Measurements from ENCODE around the gene WDR5. TPM values are rescaled to one million over a fixed set of nuclear protein-coding genes. Genes with fewer than 3 reads are reported as not detected.

WDR5 gene
- total and polyA plus RNA-seq, 2 experiments from 2014 or later, result 19.8 to 20.2 TPM

DNA sequence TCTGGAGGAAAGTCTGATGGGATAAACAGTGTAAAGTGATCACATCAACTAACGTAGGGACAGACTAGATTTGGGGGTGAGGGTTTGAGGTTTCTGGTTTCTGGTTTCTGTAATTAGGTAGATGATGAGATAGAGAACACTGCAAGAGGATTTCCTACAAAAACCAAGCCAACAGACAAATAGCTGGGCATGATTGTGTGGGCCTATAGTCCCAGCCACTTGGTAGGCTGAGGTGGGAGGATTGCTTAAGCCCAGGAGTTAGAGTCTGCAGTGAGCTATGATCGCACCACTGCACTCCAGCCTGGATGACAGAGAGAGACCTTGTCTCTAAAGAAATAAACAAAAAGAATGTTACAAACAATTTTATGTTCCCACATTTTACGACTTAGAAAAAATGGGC, 62.9 kb downstream of the WDR5 start:
- no peak for DNase-seq (ENCODE audit: low spot score)
- Histone ChIP-seq H3K4me2 (no peak overlapping the region), H3K9me2 (replicated peaks; ENCODE audit: insufficient read depth) (no peaks in the 10 kb centered on the region), H3K27ac (no peak overlapping the region), H3K4me3 (no peak overlapping the region), H4K20me1 (ENCODE audit: insufficient read depth, poor library complexity, severe bottlenecking) (no peaks in the 10 kb centered on the region), H3K79me2 (no peaks in the 10 kb centered on the region), H3K36me3 (replicated peaks; ENCODE audit: insufficient read depth, low read depth) (no peaks in the 10 kb centered on the region), H3K4me1 (ENCODE audit: insufficient read depth) (no peaks in the 10 kb centered on the region), H3K9me3 (ENCODE audit: low read depth) (no peaks in the 10 kb centered on the region), H3K27me3 (no peaks in the 10 kb centered on the region), H2AFZ (no peak overlapping the region)
- TF ChIP-seq, protein P1, sequence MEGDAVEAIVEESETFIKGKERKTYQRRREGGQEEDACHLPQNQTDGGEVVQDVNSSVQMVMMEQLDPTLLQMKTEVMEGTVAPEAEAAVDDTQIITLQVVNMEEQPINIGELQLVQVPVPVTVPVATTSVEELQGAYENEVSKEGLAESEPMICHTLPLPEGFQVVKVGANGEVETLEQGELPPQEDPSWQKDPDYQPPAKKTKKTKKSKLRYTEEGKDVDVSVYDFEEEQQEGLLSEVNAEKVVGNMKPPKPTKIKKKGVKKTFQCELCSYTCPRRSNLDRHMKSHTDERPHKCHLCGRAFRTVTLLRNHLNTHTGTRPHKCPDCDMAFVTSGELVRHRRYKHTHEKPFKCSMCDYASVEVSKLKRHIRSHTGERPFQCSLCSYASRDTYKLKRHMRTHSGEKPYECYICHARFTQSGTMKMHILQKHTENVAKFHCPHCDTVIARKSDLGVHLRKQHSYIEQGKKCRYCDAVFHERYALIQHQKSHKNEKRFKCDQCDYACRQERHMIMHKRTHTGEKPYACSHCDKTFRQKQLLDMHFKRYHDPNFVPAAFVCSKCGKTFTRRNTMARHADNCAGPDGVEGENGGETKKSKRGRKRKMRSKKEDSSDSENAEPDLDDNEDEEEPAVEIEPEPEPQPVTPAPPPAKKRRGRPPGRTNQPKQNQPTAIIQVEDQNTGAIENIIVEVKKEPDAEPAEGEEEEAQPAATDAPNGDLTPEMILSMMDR (IDR thresholded peaks at IDR 0.05; ENCODE audit: poor library complexity), result no peak
- TF ChIP-seq EZH2phosphoT487 (IDR thresholded peaks at IDR 0.05; ENCODE audit: low read depth, severe bottlenecking, unreplicated experiment), result no peak
- no peak for TF ChIP-seq EZH2 (IDR thresholded peaks at IDR 0.05; ENCODE audit: borderline replicate concordance)
- WGBS (ENCODE audit: low lambda C conversion rate, missing lambda C conversion rate), result 82% methylated on average over 3 of the region's 3 CpGs

DNA sequence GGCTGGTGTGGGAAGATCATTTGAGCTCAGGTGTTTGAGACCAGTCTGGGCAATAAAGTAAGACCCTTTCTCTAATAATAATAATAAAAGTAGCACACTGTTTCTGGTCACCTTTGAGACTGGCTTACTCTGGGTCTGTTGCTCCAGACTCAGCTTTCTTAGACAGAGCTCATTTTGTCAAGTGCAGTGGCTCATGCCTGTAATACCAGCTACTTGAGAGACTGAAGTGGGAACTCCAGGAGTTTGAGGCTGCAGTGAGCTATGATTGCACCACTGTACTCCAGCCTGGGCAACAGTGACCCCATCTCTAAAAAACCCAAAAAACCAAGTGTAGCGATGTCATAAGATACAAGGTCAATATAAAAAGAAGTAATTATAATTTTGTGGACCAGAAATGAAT, 64.8 kb downstream of the WDR5 start:
- H4K20me1 ChIP-seq (ENCODE audit: insufficient read depth, poor library complexity, severe bottlenecking), result no peaks in the 10 kb centered on the region
- no peak overlapping the region for H2AFZ ChIP-seq
- DNase-seq (ENCODE audit: low spot score), result no peak
- H3K4me2 ChIP-seq, result no peak overlapping the region
- H3K36me3 ChIP-seq (replicated peaks; ENCODE audit: insufficient read depth, low read depth), result no peaks in the 10 kb centered on the region
- H3K4me3 ChIP-seq, result no peak overlapping the region
- H3K9me3 ChIP-seq (ENCODE audit: low read depth), result no peaks in the 10 kb centered on the region
- H3K27me3 ChIP-seq, result no peaks in the 10 kb centered on the region
- no peak for TF ChIP-seq EZH2 (IDR thresholded peaks at IDR 0.05; ENCODE audit: borderline replicate concordance)
- TF ChIP-seq, protein P1 (IDR thresholded peaks at IDR 0.05; ENCODE audit: poor library complexity), result no peak
- no peak for TF ChIP-seq EZH2phosphoT487 (IDR thresholded peaks at IDR 0.05; ENCODE audit: low read depth, severe bottlenecking, unreplicated experiment)
- peaks cover 7% of the 10 kb centered on the region for H3K4me1 ChIP-seq (ENCODE audit: insufficient read depth)
- H3K27ac ChIP-seq, result no peak overlapping the region
- WGBS (ENCODE audit: low lambda C conversion rate, missing lambda C conversion rate), result 0% methylated on average over 1 of the region's 1 CpG
- H3K79me2 ChIP-seq, result no peaks in the 10 kb centered on the region
- no peaks in the 10 kb centered on the region for H3K9me2 ChIP-seq (replicated peaks; ENCODE audit: insufficient read depth)

DNA sequence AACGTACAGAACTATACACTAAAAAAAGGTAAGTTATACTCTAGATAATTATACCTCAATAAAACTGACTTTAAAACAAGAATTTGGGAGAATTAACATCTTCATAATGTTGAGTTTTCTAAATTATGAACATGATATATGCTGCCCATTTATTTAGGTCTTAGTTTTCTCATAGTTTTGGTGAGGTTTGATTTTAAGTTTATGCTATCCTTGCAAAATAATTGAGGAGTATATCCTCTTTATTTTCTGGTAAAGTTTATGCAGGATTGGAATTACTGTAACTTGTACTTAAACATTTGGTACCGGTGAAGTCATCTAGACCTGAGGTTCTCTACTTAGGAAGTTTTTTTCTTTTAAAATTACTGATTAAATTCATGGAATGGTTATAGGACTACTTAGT, 67.3 kb downstream of the WDR5 start:
- H3K79me2 ChIP-seq, result no peaks in the 10 kb centered on the region
- TF ChIP-seq, protein P1 (IDR thresholded peaks at IDR 0.05; ENCODE audit: poor library complexity), result no peak
- TF ChIP-seq EZH2 (IDR thresholded peaks at IDR 0.05; ENCODE audit: borderline replicate concordance), result no peak
- no peak for TF ChIP-seq EZH2phosphoT487 (IDR thresholded peaks at IDR 0.05; ENCODE audit: low read depth, severe bottlenecking, unreplicated experiment)
- DNase-seq (ENCODE audit: low spot score), result no peak
- no peaks in the 10 kb centered on the region for H3K9me2 ChIP-seq (replicated peaks; ENCODE audit: insufficient read depth)
- no peak overlapping the region for H3K27ac ChIP-seq
- H3K4me1 ChIP-seq (ENCODE audit: insufficient read depth), result peaks cover 7% of the 10 kb centered on the region
- no peak overlapping the region for H3K4me2 ChIP-seq
- no peaks in the 10 kb centered on the region for H4K20me1 ChIP-seq (ENCODE audit: insufficient read depth, poor library complexity, severe bottlenecking)
- no peak overlapping the region for H3K4me3 ChIP-seq
- no peaks in the 10 kb centered on the region for H3K36me3 ChIP-seq (replicated peaks; ENCODE audit: insufficient read depth, low read depth)
- WGBS (ENCODE audit: low lambda C conversion rate, missing lambda C conversion rate), result 93% methylated on average over 2 of the region's 2 CpGs
- H3K9me3 ChIP-seq (ENCODE audit: low read depth), result no peaks in the 10 kb centered on the region
- H2AFZ ChIP-seq, result no peak overlapping the region
- H3K27me3 ChIP-seq, result no peaks in the 10 kb centered on the region

DNA sequence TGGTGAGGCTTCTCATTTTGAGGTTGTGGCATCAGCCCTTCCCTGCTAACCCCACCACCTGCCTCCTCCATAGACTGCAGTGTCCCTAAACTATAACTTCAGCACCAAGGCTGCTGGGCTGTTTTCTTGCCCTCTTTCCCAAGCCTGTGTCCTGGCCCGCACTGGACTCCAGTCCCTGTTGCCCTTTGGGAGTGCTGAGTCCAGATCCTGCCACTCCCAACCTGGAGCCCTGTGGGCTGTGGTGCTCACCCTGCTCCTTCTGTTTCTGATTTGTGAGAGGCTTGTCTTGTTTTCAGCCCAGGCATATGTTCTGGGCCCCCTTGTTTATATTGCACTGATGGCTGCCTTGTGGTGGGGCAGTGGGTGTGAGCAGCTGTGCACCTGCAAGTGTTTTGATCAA, 68.2 kb downstream of the WDR5 start:
- no peak overlapping the region for H3K27ac ChIP-seq

More for the DNA sequence above, 68.2 kb downstream of the WDR5 start:
- H3K79me2 ChIP-seq, result no peaks in the 10 kb centered on the region
- no peaks in the 10 kb centered on the region for H4K20me1 ChIP-seq (ENCODE audit: insufficient read depth, poor library complexity, severe bottlenecking)
- no peak overlapping the region for H3K4me3 ChIP-seq
- no peaks in the 10 kb centered on the region for H3K27me3 ChIP-seq
- no peak overlapping the region for H2AFZ ChIP-seq
- H3K9me2 ChIP-seq (replicated peaks; ENCODE audit: insufficient read depth), result no peaks in the 10 kb centered on the region
- peaks cover 7% of the 10 kb centered on the region for H3K4me1 ChIP-seq (ENCODE audit: insufficient read depth)
- DNase-seq (ENCODE audit: low spot score), result no peak
- no peaks in the 10 kb centered on the region for H3K9me3 ChIP-seq (ENCODE audit: low read depth)
- 94% methylated on average over 1 of the region's 1 CpG for WGBS (ENCODE audit: low lambda C conversion rate, missing lambda C conversion rate)
- H3K4me2 ChIP-seq, result no peak overlapping the region
- H3K36me3 ChIP-seq (replicated peaks; ENCODE audit: insufficient read depth, low read depth), result no peaks in the 10 kb centered on the region
- TF ChIP-seq EZH2 (IDR thresholded peaks at IDR 0.05; ENCODE audit: borderline replicate concordance) (no peak), EZH2phosphoT487 (IDR thresholded peaks at IDR 0.05; ENCODE audit: low read depth, severe bottlenecking, unreplicated experiment) (no peak)
- TF ChIP-seq, protein P1 (IDR thresholded peaks at IDR 0.05; ENCODE audit: poor library complexity), result no peak

Data from hepatocyte (in vitro differentiated cells).